GM20000 (cell line): ENCODE results near the gene ZNF638.

Experiments used
- DNase-seq: peaks from one replicate; pipeline ENCODE4 v3.0.0; 2012; ENCODE audit warnings: low spot score
- TF ChIP-seq, protein P1 (sequence below): IDR thresholded peaks from 2 replicates; pipeline ENCODE4 v1.5.1; 2012; ENCODE audit warnings: mild to moderate bottlenecking, control low read depth; ENCODE audit errors: extremely low read depth, missing control alignments

Gene ZNF638

DNA sequence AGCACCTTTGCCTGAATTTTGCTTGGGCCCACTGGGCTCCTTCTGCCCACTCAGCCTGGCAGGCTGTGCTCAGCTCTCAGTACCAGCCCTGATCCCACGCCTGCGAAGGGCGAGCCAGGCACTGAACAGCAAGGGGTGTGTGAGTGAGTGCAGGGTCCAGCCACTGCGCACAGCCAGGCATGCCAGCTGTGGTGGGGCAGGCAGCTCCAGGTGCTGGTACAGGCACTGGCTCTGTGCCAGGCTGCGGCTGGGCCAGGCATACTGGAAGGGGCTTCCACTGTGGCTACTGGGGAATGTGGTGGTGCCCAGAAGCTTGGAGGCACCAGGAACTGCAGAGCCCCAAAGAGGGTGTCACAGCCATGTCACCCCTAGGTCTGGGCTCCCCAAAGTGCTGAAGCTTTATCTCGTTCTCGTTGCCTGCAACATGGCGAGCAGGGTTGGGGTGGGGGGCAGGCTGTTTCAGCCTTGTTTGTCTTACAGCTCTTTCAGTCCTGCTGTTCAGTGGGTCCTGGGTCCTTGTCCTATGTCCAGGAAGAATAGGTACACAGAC is 130.5 kb downstream of the ZNF638 start:
- TF ChIP-seq, protein P1, sequence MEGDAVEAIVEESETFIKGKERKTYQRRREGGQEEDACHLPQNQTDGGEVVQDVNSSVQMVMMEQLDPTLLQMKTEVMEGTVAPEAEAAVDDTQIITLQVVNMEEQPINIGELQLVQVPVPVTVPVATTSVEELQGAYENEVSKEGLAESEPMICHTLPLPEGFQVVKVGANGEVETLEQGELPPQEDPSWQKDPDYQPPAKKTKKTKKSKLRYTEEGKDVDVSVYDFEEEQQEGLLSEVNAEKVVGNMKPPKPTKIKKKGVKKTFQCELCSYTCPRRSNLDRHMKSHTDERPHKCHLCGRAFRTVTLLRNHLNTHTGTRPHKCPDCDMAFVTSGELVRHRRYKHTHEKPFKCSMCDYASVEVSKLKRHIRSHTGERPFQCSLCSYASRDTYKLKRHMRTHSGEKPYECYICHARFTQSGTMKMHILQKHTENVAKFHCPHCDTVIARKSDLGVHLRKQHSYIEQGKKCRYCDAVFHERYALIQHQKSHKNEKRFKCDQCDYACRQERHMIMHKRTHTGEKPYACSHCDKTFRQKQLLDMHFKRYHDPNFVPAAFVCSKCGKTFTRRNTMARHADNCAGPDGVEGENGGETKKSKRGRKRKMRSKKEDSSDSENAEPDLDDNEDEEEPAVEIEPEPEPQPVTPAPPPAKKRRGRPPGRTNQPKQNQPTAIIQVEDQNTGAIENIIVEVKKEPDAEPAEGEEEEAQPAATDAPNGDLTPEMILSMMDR, result no peak
- DNase-seq, result no peak

DNA sequence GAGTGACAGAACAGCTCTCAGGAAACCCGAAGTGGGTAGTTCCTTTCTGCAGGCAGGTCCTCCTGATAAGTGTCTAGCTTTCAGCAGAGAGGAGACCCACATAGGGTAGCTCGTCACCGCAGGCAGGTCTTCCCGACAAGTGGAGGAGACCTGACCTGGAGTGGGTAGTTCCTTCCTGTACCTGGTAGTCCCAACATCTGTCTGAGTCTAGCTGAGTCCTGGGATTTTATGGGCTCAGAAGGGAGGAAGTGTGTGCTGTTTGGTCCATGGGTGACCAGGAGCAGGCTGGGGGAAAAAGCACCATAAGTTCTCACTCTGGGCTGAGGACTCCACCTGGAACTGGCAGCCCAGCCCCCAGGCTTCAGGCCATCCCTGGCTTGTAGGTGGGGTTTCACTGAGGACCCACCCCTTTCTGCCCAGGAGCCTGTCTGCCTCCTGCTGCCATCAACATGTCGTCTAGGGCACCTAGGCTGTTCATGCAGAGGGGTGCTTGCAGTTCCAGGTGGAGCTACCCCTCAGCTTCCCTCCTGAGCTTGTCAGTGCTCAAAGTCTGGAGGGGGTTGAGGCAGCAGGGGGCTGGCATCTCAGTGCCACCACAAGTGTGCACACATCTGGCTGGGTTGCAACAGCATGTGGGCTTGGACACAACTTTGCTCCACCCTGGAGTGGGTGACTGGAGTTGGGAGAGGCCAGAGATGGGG is 131.2 kb downstream of the ZNF638 start:
- no peak for DNase-seq
- TF ChIP-seq, protein P1, result no peak

DNA sequence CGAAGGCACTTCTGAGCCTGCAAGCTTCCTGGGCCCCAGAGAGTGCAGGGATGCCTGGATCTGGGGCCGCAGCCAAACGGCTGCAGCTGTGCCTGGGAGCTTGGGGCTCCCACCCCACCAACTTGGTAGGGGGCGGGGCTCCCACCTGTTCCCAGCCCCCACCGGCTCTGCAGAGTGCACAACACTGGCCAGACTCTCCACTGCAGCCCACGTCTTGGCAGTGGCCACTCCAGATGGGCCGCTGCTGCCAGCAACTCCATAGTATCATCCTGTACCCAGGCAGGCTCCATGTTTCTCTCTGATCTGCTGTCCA is 131.7 kb downstream of the ZNF638 start:
- DNase-seq, result no peak
- TF ChIP-seq, protein P1, result no peak

DNA sequence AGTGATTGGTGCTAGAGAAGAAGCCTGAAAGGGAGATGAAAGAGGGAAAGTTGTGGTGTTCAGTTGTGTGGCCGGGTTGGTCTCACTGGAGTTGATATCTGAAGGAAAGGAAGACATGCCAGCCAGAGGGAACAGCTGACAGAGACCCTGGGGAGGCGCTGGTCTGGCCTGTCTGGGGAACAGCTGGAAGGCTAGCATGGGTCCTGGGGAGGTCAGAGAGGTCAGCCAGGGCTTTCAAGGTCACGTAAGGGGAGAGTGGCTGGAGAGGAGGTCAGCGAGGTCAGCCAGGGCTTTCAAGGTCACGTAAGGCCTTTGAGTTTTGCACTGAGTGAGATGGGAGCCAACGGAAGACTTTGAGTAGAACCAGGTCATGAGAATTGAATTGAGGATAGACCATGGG is 132.8 kb downstream of the ZNF638 start:
- DNase-seq, result no peak
- TF ChIP-seq, protein P1, result no peak

DNA sequence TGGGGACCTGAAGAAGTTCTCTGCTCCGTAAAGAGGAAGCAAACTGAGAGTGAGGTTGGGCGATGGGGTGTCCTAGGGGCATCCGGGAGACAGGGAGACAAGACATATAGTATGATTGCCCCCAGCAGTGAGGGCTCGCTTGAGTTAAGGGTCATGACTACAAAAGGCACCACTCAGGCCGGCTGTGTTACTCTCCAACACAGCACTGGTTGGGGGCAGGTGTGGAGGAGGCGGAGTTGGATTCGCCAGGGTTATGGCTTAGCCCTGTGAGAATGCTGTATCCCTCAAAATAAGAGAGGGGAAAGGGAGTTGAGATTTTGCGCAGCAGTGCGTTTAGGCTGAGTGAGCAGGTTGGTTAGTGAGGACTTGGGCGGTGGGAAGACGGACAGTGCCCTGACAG is 133.8 kb downstream of the ZNF638 start:
- TF ChIP-seq, protein P1, result no peak
- DNase-seq, result no peak

DNA sequence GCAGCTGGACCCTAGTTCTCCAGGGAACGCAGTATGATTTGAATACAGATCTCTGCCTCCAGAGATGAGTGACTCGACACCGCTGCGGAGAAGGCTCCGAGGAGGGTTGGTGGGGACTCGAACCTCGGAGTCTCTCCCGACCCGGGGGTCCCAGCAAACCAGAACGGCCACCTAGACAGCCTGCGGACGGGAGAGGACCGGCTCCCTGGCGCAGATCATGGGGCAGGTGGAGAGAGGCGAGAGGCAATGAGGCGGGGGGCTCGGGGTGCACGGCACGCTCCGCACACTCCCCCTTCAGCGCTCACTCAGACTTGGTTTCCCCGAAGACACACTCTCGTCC is 134.3 kb downstream of the ZNF638 start:
- DNase-seq, result no peak
- TF ChIP-seq, protein P1, result no peak

DNA sequence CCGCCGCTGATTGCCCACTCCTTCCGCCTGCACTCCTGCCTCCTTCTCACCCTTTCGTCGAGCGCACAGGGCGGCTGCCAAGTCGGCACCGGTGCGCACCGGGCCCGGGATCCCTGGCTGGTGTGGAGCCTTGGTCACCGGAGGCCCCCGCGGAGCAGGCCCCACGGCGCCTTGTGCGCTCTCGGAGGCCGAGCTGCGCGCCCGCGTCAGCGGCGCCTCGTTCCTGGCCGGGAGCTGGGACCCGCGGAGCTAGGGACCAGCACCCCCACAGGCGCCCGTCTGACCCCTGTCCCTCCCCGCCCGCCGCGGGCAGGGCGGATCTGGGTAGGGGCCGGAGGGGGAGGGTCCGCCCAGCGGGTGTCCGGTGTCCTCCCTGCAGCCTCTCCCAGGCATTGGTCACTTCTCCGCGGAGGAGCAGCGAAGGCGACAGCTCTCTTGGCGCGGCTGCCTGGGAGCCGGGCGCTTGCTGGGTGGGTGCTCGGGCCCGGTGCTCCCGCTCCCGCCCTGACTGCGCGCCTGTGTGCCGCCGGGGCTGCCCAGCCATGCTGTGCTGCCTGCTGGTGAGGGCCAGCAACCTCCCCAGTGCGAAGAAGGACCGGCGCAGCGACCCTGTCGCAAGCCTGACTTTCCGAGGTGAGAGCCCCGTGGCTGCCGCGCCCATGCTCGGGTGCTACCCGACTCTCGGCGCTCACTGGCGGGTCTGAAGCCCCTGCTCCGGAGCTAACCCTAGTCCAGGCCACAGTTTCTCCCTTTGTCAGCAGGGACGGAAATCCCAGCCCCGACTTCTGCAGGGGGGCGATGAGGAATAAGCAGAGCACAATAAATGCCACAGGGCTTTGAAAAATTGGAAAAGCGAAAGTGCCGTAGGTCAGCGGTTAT is 135.0 kb downstream of the ZNF638 start:
- DNase-seq, result peak; percentile 58
- TF ChIP-seq, protein P1, result no peak
